Measurements from ENCODE around the gene CYSLTR2.

GRCh38 chr13:48636550-48636949 is 17.2 kb upstream of the CYSLTR2 start:
- TF ChIP-seq EZH2 (IDR thresholded peaks at IDR 0.05), result no peak
- no peak for TF ChIP-seq POLR2AphosphoS5 (IDR thresholded peaks at IDR 0.05; ENCODE audit: borderline replicate concordance, low read depth, low read length)
